OCI-LY3 (cell line): ENCODE measurements around the gene RAB25.

Experiments used
- EZH2phosphoT487 ChIP-seq: fragments of 200-600 bp; shearing (Covaris generic); IDR thresholded peaks from 2 replicates; pipeline ENCODE4 v1.6.1; 2018; ENCODE audit warnings: antibody characterized with exemption, mixed run types, low read depth
- TF ChIP-seq, protein P1 (sequence below): fragments of 200-600, 300-600 bp; sonication (generic); IDR thresholded peaks from 2 replicates; pipeline ENCODE4 v1.5.1; 2014; ENCODE audit warnings: antibody characterized with exemption, low read length, low read depth

DNA sequence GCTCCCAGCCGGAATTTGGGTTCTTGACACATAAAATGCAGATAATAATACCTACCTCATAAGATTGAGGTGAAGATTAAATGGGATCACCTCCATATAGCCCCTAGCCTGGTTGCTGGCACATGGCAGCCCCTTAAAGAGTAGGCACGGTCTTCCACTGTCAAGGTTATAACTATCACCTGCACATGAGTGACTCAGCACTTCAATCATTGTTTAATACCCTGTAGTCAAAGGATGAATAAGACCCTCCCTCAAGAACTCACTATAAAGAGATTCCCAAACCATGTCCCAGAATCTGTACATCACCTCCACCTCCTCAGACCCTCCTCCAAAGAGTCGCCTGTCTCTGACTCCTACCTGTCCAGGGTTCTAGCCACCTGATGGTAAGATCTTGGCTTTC, 47.1 kb downstream of the RAB25 start:
- TF ChIP-seq, protein P1, sequence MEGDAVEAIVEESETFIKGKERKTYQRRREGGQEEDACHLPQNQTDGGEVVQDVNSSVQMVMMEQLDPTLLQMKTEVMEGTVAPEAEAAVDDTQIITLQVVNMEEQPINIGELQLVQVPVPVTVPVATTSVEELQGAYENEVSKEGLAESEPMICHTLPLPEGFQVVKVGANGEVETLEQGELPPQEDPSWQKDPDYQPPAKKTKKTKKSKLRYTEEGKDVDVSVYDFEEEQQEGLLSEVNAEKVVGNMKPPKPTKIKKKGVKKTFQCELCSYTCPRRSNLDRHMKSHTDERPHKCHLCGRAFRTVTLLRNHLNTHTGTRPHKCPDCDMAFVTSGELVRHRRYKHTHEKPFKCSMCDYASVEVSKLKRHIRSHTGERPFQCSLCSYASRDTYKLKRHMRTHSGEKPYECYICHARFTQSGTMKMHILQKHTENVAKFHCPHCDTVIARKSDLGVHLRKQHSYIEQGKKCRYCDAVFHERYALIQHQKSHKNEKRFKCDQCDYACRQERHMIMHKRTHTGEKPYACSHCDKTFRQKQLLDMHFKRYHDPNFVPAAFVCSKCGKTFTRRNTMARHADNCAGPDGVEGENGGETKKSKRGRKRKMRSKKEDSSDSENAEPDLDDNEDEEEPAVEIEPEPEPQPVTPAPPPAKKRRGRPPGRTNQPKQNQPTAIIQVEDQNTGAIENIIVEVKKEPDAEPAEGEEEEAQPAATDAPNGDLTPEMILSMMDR = no peak
- no peak for TF ChIP-seq EZH2phosphoT487
